Femur (tissue), 1 donor: ENCODE data around the gene DSCAM.
A peak's percentile ranks its signal among the peaks of the same experiment; 100 is the strongest.
"Not testable (repeated sequence)": the region's sequence is repeated elsewhere in the genome, so short reads cannot be mapped to it uniquely, and the experiment has no call there.

Experiments used
- DNase-seq: peaks from one replicate; pipeline ENCODE4 v3.0.0-alpha.2; 2017

The DSCAM gene

GRCh38 chr21:40028393-40028792, 818.6 kb downstream of the DSCAM start:
- not testable (repeated sequence) for DNase-seq

GRCh38 chr21:40021558-40022351, 825.2 kb downstream of the DSCAM start:
- DNase-seq = no peak

- DNase-seq = no peak
These were observed 826.3 kb downstream of the DSCAM start for GRCh38 chr21:40020651-40021050.

GRCh38 chr21:40018871-40019475, 828.0 kb downstream of the DSCAM start:
- no peak for DNase-seq

- no peak for DNase-seq
These were observed 830.3 kb downstream of the DSCAM start for GRCh38 chr21:40016667-40017066.

- no peak for DNase-seq
These were observed 830.7 kb downstream of the DSCAM start for GRCh38 chr21:40016234-40016633.

GRCh38 chr21:40015818-40016217, 831.1 kb downstream of the DSCAM start:
- DNase-seq = no peak

GRCh38 chr21:40014394-40014793, 832.6 kb downstream of the DSCAM start:
- DNase-seq = no peak

- no peak for DNase-seq
These were observed 833.8 kb downstream of the DSCAM start for GRCh38 chr21:40013001-40013735.

- DNase-seq = no peak
These were observed 835.6 kb downstream of the DSCAM start for GRCh38 chr21:40011371-40011770.

GRCh38 chr21:40002978-40003377, 844.0 kb downstream of the DSCAM start:
- no peak for DNase-seq

- peak; percentile 59 for DNase-seq
These were observed 862.5 kb downstream of the DSCAM start for GRCh38 chr21:39984286-39984991.

GRCh38 chr21:39980241-39980820, 866.6 kb downstream of the DSCAM start:
- peak; percentile 31 for DNase-seq

GRCh38 chr21:39979321-39979720, 867.6 kb downstream of the DSCAM start:
- DNase-seq = no peak

- no peak for DNase-seq
These were observed 870.2 kb downstream of the DSCAM start for GRCh38 chr21:39976800-39977199.

GRCh38 chr21:39972976-39973770, 873.8 kb downstream of the DSCAM start:
- no peak for DNase-seq

GRCh38 chr21:39972471-39972870, 874.5 kb downstream of the DSCAM start:
- no peak for DNase-seq

- no peak for DNase-seq
These were observed 875.0 kb downstream of the DSCAM start for GRCh38 chr21:39971956-39972355.

GRCh38 chr21:39969691-39970364, 877.1 kb downstream of the DSCAM start:
- no peak for DNase-seq

GRCh38 chr21:39968010-39968409, 878.9 kb downstream of the DSCAM start:
- DNase-seq = no peak

GRCh38 chr21:39966786-39967185, 880.2 kb downstream of the DSCAM start:
- DNase-seq = no peak
